Fibroblast of lung (primary cell): Measurements from ENCODE around the gene FAM193A. TPM values are rescaled to one million over a fixed set of nuclear protein-coding genes. Genes with fewer than 3 reads are reported as not detected.
"Not testable (repeated sequence)": the region's sequence is repeated elsewhere in the genome, so short reads cannot be mapped to it uniquely, and the experiment has no call there.

Source experiments
- DNase-seq, 2 donors: peaks; one replicate each; pipeline versions ENCODE4 v3.0.0 to v3.0.0-alpha.2; 2010; ENCODE audit warnings: low read depth in 2 of 2
- H2AFZ ChIP-seq: 2 replicates; pipeline ENCODE4 v1.5.1; 2012; ENCODE audit warnings: low read length, control low read depth, inconsistent platforms
- H3K27ac ChIP-seq: 2 replicates; pipeline ENCODE4 v1.5.1; 2011; ENCODE audit warnings: low read length, control low read depth; ENCODE audit not compliant: insufficient read depth
- H3K27me3 ChIP-seq: 2 replicates; pipeline ENCODE4 v1.5.1; 2011; ENCODE audit warnings: mild to moderate bottlenecking, low read length; ENCODE audit not compliant: control insufficient read depth, insufficient read depth
- H3K36me3 ChIP-seq: 2 replicates; pipeline ENCODE4 v1.5.1; 2011; ENCODE audit warnings: low read length; ENCODE audit not compliant: control insufficient read depth, insufficient read depth
- H3K4me1 ChIP-seq: 2 replicates; pipeline ENCODE4 v1.5.1; 2011; ENCODE audit warnings: low read length; ENCODE audit not compliant: control insufficient read depth, insufficient read depth; ENCODE audit errors: extremely low read depth
- H3K4me2 ChIP-seq: 2 replicates; pipeline ENCODE4 v1.5.1; 2011; ENCODE audit warnings: low read length, control low read depth; ENCODE audit not compliant: insufficient read depth; ENCODE audit errors: extremely low read depth
- H3K4me3 ChIP-seq, 4 experiments: fragments of 200-600 bp in 1 of 4; sonication (generic) in 1 of 4; replicated peaks in 1 of 4; 2 replicates each; pipeline ENCODE4 v1.5.1; 2011 to 2016; ENCODE audit warnings: low read length in 4 of 4, low read depth in 3 of 4, mild to moderate bottlenecking in 3 of 4, control low read depth in 2 of 4, inconsistent platforms in 1 of 4, mixed read lengths in 1 of 4; ENCODE audit not compliant: insufficient read depth in 1 of 4; ENCODE audit errors: control extremely low read depth in 1 of 4
- H3K79me2 ChIP-seq: 2 replicates; pipeline ENCODE4 v1.5.1; 2012; ENCODE audit warnings: mild to moderate bottlenecking, low read length, inconsistent platforms; ENCODE audit not compliant: control insufficient read depth, insufficient read depth
- H3K9ac ChIP-seq: 2 replicates; pipeline ENCODE4 v1.5.1; 2011; ENCODE audit warnings: mild to moderate bottlenecking, low read length, control low read depth; ENCODE audit not compliant: insufficient read depth
- H3K9me3 ChIP-seq: 2 replicates; pipeline ENCODE4 v1.5.1; 2012; ENCODE audit warnings: low read depth, low read length; ENCODE audit not compliant: control insufficient read depth, insufficient read depth
- H4K20me1 ChIP-seq: 2 replicates; pipeline ENCODE4 v1.5.1; 2011; ENCODE audit warnings: low read length; ENCODE audit not compliant: control insufficient read depth, insufficient read depth; ENCODE audit errors: extremely low read depth
- CTCF ChIP-seq, 2 donors: IDR thresholded peaks in 1 of 2; conservative IDR thresholded peaks in 1 of 2; 1 replicate in 1 of 2; 2 replicates in 1 of 2; pipeline ENCODE4 v1.5.1; 2011 to 2012; ENCODE audit warnings: low read length in 2 of 2, control low read depth in 1 of 2, inconsistent platforms in 1 of 2, low read depth in 1 of 2, mild to moderate bottlenecking in 1 of 2
- EZH2 ChIP-seq: IDR thresholded peaks from 2 replicates; pipeline ENCODE4 v1.5.1; 2012; ENCODE audit warnings: low read length, control low read depth, mild to moderate bottlenecking; ENCODE audit errors: missing control alignments
- polyA plus RNA-seq, 2 donors: library from polyadenylated mRNA; depleted of rRNA in 1 of 2; stranded (reverse) in 1 of 2; unstranded in 1 of 2; fragments of >200 nt; gene quantifications; 2 replicates each; pipeline ENCODE4 v1.2.1, GENCODE V29; 2011 to 2012; ENCODE audit warnings: missing spikeins in 1 of 2
- total RNA-seq: library from RNA; depleted of rRNA; stranded (reverse); fragments of >200 nt; gene quantifications from 2 replicates; pipeline ENCODE4 v1.2.1, GENCODE V29; 2014

FAM193A gene
- total and polyA plus RNA-seq, 2 donors (not counting 1 experiment from before 2014, with no cell fraction given) = 5.6 to 10.9 TPM

GRCh38 chr4:2514944-2515343 lies 21.5 kb upstream of the FAM193A start:
- not testable (repeated sequence) for H2AFZ ChIP-seq, H4K20me1 ChIP-seq, H3K4me3 ChIP-seq, H3K9me3 ChIP-seq, DNase-seq, H3K4me1 ChIP-seq, H3K27ac ChIP-seq, H3K4me2 ChIP-seq, H3K9ac ChIP-seq, H3K27me3 ChIP-seq, H3K79me2 ChIP-seq
- peaks cover 22% of the 10 kb centered on the region for H3K36me3 ChIP-seq

GRCh38 chr4:2515830-2516550 lies 20.5 kb upstream of the FAM193A start:
- Histone ChIP-seq H4K20me1 (no peaks in the 10 kb centered on the region), H2AFZ (no peak overlapping the region), H3K9ac (no peak overlapping the region), H3K36me3 (peaks cover 17% of the 10 kb centered on the region), H3K79me2 (no peaks in the 10 kb centered on the region), H3K27me3 (no peaks in the 10 kb centered on the region), H3K4me1 (no peaks in the 10 kb centered on the region), H3K4me2 (no peak overlapping the region), H3K27ac (no peak overlapping the region), H3K9me3 (no peaks in the 10 kb centered on the region), H3K4me3 (no peak overlapping the region)
- TF ChIP-seq EZH2 = no peak
- TF ChIP-seq CTCF (conservative IDR thresholded peaks at IDR 0.05 in 1 of 2, IDR thresholded peaks at IDR 0.05 in 1 of 2; ENCODE audit: low read depth in 1 of 2, low read length in 2 of 2) = no peak
- no peak for DNase-seq

GRCh38 chr4:2516635-2517034 lies 19.8 kb upstream of the FAM193A start:
- Histone ChIP-seq H3K4me3 (no peak overlapping the region), H3K9me3 (no peaks in the 10 kb centered on the region), H3K79me2 (no peaks in the 10 kb centered on the region), H3K27me3 (no peaks in the 10 kb centered on the region), H3K9ac (no peak overlapping the region), H3K36me3 (peaks cover 17% of the 10 kb centered on the region), H3K27ac (no peak overlapping the region), H4K20me1 (no peaks in the 10 kb centered on the region), H3K4me2 (no peak overlapping the region), H2AFZ (no peak overlapping the region), H3K4me1 (no peaks in the 10 kb centered on the region)
- no peak for TF ChIP-seq CTCF (conservative IDR thresholded peaks at IDR 0.05 in 1 of 2, IDR thresholded peaks at IDR 0.05 in 1 of 2; ENCODE audit: low read depth in 1 of 2, low read length in 2 of 2)
- no peak for TF ChIP-seq EZH2
- no peak for DNase-seq
